ENCODE data around the gene LTBP1.

DNA sequence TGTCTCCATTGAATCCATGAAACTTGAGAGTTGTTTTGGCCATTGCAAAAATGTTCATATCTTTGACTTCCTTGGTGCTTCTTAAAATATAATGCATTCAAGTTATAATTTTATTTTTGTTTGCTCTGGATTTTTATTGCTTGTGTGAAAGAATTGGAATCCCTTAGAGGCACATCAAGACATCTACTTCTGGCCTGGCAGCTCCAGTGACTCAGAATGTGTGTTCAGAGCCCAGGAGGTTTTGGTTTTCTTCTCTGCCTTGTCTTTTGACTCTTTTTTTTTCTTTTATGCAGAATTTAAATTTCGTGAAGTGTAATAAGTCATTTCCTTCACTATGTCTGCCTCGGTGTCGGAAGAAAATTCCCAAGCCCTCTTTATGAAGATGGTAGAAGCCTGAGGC lies 180.2 kb downstream of the LTBP1 start:
- TF ChIP-seq, protein P1, sequence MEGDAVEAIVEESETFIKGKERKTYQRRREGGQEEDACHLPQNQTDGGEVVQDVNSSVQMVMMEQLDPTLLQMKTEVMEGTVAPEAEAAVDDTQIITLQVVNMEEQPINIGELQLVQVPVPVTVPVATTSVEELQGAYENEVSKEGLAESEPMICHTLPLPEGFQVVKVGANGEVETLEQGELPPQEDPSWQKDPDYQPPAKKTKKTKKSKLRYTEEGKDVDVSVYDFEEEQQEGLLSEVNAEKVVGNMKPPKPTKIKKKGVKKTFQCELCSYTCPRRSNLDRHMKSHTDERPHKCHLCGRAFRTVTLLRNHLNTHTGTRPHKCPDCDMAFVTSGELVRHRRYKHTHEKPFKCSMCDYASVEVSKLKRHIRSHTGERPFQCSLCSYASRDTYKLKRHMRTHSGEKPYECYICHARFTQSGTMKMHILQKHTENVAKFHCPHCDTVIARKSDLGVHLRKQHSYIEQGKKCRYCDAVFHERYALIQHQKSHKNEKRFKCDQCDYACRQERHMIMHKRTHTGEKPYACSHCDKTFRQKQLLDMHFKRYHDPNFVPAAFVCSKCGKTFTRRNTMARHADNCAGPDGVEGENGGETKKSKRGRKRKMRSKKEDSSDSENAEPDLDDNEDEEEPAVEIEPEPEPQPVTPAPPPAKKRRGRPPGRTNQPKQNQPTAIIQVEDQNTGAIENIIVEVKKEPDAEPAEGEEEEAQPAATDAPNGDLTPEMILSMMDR (IDR thresholded peaks at IDR 0.05; ENCODE audit: poor library complexity), result no peak
- TF ChIP-seq EZH2 (IDR thresholded peaks at IDR 0.05; ENCODE audit: borderline replicate concordance), result no peak

Measured in hepatocyte (in vitro differentiated cells).